ENCODE data around the gene MYH14. TPM values are rescaled to one million over a fixed set of nuclear protein-coding genes. Genes with fewer than 3 reads are reported as not detected.
A peak's percentile ranks its signal among the peaks of the same experiment; 100 is the strongest.

The MYH14 gene
- total and polyA plus RNA-seq, 2 of the 8 experiments (the other 6 are each of a cell fraction or from before 2014, with no cell fraction given) = 17.3 to 28.6 TPM

- Histone ChIP-seq H3K4me2 (ENCODE audit: insufficient read depth in 1 of 2, low read depth in 2 of 2, low read length in 2 of 2) (no peak overlapping the region), H3K4me1 (replicated peaks in 1 of 4; ENCODE audit: control insufficient read depth in 3 of 4, insufficient read depth in 4 of 4, low read length in 3 of 4) (peaks cover 0 to 6% (median 0%) of the 10 kb centered on the region in 4 experiments; a peak in 2 of 7 replicates), H3K56ac (replicated peaks; ENCODE audit: insufficient read length, low read depth, low read length) (no peak overlapping the region), H3K9ac (replicated peaks in 1 of 4; ENCODE audit: extremely low read depth in 1 of 4, low read depth in 3 of 4, low read length in 3 of 4) (no peak overlapping the region), H2AK5ac (ENCODE audit: low read depth, low read length) (no peak overlapping the region), H3K79me2 (ENCODE audit: control insufficient read depth in 1 of 2, insufficient read depth in 2 of 2, low read length in 2 of 2) (no peaks in the 10 kb centered on the region), H3K79me1 (ENCODE audit: low read depth, low read length) (no peaks in the 10 kb centered on the region), H3K9me3 (ENCODE audit: insufficient read depth in 2 of 2, low read depth in 1 of 2, low read length in 1 of 2) (no peaks in the 10 kb centered on the region), H3K23me2 (ENCODE audit: low read depth, low read length) (no peaks in the 10 kb centered on the region), H4K5ac (ENCODE audit: insufficient read length, low read depth, low read length) (no peak overlapping the region), H4K91ac (replicated peaks; ENCODE audit: insufficient read length, low read length) (no peak overlapping the region), H2AFZ (ENCODE audit: low read length) (no peak overlapping the region), H2BK120ac (replicated peaks; ENCODE audit: low read depth, low read length) (no peak overlapping the region), H3K14ac (ENCODE audit: insufficient read length) (no peak overlapping the region), H3K36me3 (ENCODE audit: control insufficient read depth in 2 of 4, insufficient read depth in 4 of 4, low read length in 3 of 4) (peaks cover 2 to 13% (median 7%) of the 10 kb centered on the region in 4 experiments; a peak in 5 of 8 replicates), H4K20me1 (replicated peaks in 1 of 2; ENCODE audit: control insufficient read depth in 1 of 2, insufficient read depth in 2 of 2, low read length in 2 of 2) (peaks cover 0 to 1% of the 10 kb centered on the region in 2 experiments), H2BK20ac (ENCODE audit: low read length) (no peak overlapping the region), H3K4me3 (ENCODE audit: extremely low read depth in 1 of 4, insufficient read depth in 2 of 4, low read depth in 3 of 4, low read length in 4 of 4) (no peak overlapping the region), H4K8ac (ENCODE audit: extremely low read depth, insufficient read depth, low read length) (no peak overlapping the region), H3K18ac (ENCODE audit: extremely low read depth, low read length) (no peak overlapping the region), H2BK12ac (ENCODE audit: low read depth, low read length) (no peak overlapping the region), H3K23ac (ENCODE audit: insufficient read length) (no peak overlapping the region), H3K27me3 (replicated peaks in 1 of 4; ENCODE audit: control insufficient read depth in 3 of 4, extremely low read depth in 1 of 4, insufficient read depth in 3 of 4, low read length in 3 of 4) (no peaks in the 10 kb centered on the region), H3K4ac (replicated peaks; ENCODE audit: insufficient read length, low read depth, low read length) (no peak overlapping the region), H3K27ac (ENCODE audit: low read depth, low read length) (no peak overlapping the region), H2BK15ac (ENCODE audit: low read length) (no peak overlapping the region), H2BK5ac (ENCODE audit: low read depth, low read length) (no peak overlapping the region)
- POLR2A ChIA-PET (ENCODE audit: partially characterized antibody) = interaction anchor here (0.7 to 1.3 kb wide), 3 partner anchors 13 to 64 kb away, joined by 3 to 4 read pairs (median 3); partner anchors contain the start of gene KCNC3
- WGBS, 2 experiments (ENCODE audit: extremely low coverage in 1 of 2, insufficient coverage in 1 of 2, insufficient read length in 1 of 2, insufficient replicate concordance in 2 of 2, low coverage in 1 of 2, low lambda C conversion rate in 2 of 2, missing lambda C conversion rate in 1 of 2) = 93% methylated on average over 8 of the region's 8 CpGs; no CpG with 5 or more reads in 1 of the 2 experiments
- DNase-seq (ENCODE audit: low read depth in 1 of 2, low spot score in 2 of 2) (no peak), FAIRE-seq (no peak)
- CTCF ChIA-PET (ENCODE audit: partially characterized antibody) = interaction anchor here (0.6 to 7.8 kb wide), 9 partner anchors 8 to 1032 kb away, joined by 3 to 51 read pairs (median 4); no protein-coding TSS in a partner anchor
- TF ChIP-seq EGR1 (IDR thresholded peaks at IDR 0.05; ENCODE audit: borderline replicate concordance, low read depth, low read length) = no peak
- TF ChIP-seq, protein P1, sequence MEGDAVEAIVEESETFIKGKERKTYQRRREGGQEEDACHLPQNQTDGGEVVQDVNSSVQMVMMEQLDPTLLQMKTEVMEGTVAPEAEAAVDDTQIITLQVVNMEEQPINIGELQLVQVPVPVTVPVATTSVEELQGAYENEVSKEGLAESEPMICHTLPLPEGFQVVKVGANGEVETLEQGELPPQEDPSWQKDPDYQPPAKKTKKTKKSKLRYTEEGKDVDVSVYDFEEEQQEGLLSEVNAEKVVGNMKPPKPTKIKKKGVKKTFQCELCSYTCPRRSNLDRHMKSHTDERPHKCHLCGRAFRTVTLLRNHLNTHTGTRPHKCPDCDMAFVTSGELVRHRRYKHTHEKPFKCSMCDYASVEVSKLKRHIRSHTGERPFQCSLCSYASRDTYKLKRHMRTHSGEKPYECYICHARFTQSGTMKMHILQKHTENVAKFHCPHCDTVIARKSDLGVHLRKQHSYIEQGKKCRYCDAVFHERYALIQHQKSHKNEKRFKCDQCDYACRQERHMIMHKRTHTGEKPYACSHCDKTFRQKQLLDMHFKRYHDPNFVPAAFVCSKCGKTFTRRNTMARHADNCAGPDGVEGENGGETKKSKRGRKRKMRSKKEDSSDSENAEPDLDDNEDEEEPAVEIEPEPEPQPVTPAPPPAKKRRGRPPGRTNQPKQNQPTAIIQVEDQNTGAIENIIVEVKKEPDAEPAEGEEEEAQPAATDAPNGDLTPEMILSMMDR (IDR thresholded peaks at IDR 0.05; ENCODE audit: control extremely low read depth in 1 of 3, insufficient read depth in 1 of 3, low read depth in 1 of 3, low read length in 3 of 3) = peak in 2 of 3 experiments; percentile 8 to 27; a peak in 1 of 4 replicates
- no peak for TF ChIP-seq SUZ12 (IDR thresholded peaks at IDR 0.05; ENCODE audit: low read length)
- TF ChIP-seq USF2 (IDR thresholded peaks at IDR 0.05; ENCODE audit: low read length) = peak; percentile 58
- no peak for TF ChIP-seq EP300 (IDR thresholded peaks at IDR 0.05; ENCODE audit: borderline replicate concordance in 1 of 2, low read depth in 2 of 2, low read length in 2 of 2)
- TF ChIP-seq RAD21 (IDR thresholded peaks at IDR 0.05 in 1 of 2, conservative IDR thresholded peaks at IDR 0.05 in 1 of 2; ENCODE audit: low read depth in 2 of 2, low read length in 2 of 2) = peak; percentile 23 to 27; a peak in 2 of 4 replicates
These were observed 61.2 kb downstream of the MYH14 start for GRCh38 chr19:50264483-50265186.
